NCI-H526 treated with DMSO at 0.1 percent for 48 hours (cell line): ENCODE data around the gene FAM81A.
"Not testable (repeated sequence)": the region's sequence is repeated elsewhere in the genome, so short reads cannot be mapped to it uniquely, and the experiment has no call there.

ENCODE experiments used
- DNase-seq: peaks from one replicate; lab custom pipeline; 2025; lab: John Stamatoyannopoulos, UW

Gene FAM81A

DNA sequence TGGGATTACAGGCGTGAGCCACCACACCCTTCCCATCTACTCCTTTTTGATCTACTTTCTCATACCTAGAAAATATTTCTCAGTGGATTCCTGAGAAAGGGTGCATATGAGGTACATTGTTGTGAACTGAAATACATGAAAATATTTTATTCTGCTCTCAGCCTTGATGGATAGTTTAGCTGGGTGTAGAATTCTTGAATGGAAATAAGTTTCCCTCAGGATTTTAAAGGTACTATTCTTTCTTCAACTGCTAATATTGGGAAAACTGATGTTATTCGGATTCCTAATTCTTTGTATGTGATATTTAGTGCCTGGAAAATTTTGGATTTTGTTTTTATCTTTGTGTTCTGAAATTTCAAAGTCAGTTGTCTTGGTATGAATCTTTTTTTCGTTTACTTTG is 9.1 kb upstream of the FAM81A start:
- not testable (repeated sequence) for DNase-seq

- no peak for DNase-seq
Observed at GRCh38 chr15:59432389-59432788, 5.6 kb upstream of the FAM81A start.

GRCh38 chr15:59434481-59434880 is 3.5 kb upstream of the FAM81A start:
- no peak for DNase-seq

- no peak for DNase-seq
Observed at GRCh38 chr15:59436774-59437141, 1.2 kb upstream of the FAM81A start.

DNA sequence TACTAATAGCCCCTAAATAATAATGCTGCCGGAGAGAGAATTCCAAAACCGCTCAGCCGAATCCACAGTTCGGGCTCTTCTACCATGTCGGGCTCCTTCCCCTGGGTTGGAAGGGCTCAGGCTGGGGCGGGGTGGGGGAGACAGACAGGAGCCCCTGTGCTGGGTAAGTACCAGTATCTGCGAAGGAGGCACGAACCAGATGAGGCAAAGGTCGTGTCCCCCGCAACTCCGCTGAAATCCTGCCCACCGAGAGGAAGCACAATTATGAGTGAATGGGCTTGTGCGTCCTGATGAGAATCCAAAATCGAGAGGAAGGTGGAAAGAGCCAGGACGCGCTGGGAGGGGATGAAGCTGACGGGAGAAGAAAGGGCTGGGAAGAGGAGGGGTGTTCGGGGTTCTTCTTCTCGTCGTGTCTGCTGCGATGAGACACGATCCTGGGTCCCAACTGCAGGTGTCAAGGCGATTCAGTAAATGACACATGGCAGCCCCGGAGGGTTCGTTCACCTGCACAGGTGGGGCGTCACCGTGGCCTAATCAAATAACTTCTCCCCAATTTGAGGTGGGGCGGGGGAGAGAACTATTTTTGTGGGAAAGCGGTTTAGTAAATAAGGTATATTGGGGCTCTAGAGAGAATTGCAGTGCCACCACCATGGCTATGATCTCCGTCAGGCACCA is 707 bp upstream of the FAM81A start:
- DNase-seq = no peak

- peak; percentile 62 for DNase-seq
Observed at GRCh38 chr15:59438625-59439290, 772 bp downstream of the FAM81A start.

GRCh38 chr15:59439576-59439975 is 1.6 kb downstream of the FAM81A start:
- no peak for DNase-seq

DNA sequence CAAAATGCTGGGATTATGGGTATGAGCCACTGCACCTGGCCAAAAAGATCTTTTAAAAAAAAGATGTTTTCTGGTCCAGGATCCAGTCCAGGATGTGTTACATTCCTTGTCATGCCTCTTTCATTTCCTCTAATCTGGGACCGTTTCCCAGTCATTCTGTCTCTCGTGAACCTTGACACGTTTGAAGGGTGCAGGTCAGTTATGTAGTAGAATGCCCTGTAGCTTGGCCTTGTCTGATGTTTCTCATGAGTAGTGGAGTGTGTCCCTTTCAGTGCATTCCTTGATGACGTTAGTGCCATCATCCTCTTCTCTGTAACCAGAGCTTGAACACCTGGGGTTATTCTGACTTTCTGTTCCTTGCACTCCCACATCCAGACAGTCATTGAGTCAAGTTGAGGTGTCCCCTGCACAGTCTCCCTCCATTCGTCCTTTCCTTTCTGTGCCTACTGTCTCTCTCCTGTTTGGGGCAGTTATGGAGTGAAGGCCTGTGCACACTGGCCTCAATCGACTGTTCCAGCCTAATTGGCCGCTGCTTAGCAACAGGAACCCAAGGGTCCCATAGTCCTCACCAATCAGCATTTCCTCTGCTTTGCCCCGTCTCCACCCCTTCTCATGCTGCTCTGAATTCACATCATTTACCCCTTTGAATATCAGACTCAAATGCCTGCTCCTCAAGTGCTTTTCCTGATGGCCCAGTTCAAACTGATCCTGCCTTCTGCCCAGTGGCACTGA is 5.5 kb downstream of the FAM81A start:
- no peak for DNase-seq

GRCh38 chr15:59444081-59444835 is 6.3 kb downstream of the FAM81A start:
- DNase-seq = no peak

DNA sequence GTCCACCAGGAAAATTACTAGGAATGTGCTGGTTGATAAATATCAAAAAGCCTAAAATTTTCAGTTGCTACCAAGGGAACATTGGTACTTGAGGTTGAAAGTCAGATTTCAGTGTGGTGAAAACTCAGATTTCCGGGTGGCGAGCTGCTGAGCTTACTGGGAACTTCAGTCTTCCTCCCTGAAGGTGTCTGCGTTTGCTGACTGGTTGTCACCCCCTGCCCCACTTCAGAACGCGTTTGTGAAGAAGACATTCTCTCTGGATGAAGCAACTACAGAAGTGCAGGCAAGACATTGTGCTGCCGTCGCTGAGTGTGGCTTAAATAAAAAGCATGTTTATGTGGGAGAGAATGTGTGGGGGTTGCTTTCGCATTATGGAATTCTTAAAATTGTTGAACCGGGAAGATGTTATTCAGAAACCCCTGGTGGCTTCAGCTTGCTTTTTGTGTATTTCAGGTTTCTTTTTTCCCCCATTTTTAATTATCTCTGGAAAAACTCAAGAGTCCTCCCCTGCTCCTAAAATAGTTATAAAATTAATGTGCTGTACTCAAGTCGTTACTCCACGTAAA is 7.1 kb downstream of the FAM81A start:
- DNase-seq = no peak

GRCh38 chr15:59446232-59446957 is 8.4 kb downstream of the FAM81A start:
- no peak for DNase-seq

DNA sequence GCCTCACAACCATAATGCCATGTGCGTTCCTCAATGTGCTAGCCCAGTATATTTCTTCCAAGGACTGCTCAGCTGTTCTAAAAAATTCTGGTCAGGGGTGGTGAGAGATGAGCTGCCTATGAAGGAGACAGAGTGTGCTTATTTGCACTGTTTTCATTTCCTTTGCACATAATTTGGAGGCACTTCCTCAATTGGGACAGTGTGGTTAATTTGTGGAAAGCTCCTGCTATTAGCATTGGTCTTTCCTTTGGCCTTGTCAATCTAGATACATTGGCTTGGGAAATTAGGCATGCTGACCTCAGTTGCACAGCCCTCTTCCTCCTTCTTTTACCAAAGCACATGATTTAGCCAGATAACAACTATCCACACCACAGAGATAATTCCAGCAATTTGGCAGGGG is 9.4 kb downstream of the FAM81A start:
- no peak for DNase-seq

- DNase-seq = no peak
Observed at GRCh38 chr15:59448871-59449270, 10.9 kb downstream of the FAM81A start.

DNA sequence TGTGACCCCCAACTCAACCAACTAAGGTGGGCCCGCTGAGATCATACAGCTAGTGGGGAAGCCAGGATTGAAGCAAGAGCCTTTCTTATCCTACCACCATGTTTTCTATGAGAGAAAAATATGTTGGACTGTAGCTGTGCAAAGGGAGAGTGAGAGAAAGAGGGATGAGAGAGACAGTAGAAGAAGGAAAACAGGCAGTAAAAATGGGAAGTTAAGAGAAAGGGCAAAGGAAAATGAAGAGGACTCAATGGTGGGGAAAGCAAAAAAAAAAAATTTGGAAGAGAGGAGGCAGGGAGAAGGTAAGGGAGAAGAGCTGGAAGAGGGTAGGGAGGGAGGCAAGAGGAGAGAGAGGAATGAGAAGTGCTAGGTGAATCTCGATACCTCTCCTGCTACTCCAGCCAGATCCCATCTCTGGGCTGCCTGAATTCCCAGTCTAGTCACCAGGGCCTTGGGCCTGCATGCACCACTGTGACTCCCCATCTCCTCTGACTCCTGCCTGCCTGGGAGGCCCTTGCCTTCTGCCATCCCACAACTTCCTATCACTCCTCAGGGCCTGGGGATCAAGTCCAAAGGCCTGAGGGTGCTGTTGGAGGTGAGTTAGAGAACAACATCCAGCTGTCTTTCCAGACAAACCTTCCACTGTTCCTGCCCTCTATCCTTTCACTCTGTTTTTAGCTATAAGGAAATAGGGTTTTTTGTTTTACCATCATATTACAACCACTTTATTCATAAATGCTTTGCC is 15.7 kb downstream of the FAM81A start:
- DNase-seq = no peak

DNA sequence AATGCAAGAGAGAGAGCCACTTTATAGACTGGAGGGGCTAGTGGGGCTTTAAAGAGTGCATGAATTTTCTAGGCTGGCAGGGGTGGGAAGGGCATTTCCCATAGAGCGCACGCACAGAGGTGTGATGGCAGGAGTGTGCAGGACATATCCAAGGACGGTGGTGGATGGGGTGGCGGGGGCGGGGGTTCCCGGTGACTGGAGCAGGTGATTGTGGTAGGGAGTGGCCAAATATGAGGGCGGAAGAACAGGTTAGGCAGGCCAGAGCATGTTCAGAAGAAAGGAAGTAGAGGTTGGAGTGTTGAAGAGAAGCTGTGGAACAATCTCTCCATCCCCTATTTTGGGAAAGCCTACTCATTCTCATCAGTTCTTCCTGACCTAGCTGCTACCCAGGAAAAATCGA is 18.1 kb downstream of the FAM81A start:
- peak; percentile 80 for DNase-seq

DNA sequence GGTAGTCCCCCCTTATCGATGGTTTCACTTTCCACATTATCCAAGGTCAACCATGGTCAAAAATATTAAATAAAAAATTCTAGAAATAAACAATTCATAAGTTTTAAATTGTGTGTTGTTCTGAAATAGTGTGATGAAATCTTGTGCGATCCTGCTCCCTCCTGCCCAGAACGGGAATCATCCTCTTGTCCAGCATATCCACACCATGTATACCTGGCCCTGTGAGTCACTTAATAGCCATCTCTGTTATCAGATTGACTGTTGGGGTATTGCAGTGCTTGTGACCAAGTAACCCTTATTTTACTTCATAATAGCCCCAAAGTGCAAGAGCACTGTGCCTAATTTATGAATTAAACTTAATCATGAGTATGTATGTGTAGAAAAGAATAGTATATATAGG is 19.1 kb downstream of the FAM81A start:
- no peak for DNase-seq

DNA sequence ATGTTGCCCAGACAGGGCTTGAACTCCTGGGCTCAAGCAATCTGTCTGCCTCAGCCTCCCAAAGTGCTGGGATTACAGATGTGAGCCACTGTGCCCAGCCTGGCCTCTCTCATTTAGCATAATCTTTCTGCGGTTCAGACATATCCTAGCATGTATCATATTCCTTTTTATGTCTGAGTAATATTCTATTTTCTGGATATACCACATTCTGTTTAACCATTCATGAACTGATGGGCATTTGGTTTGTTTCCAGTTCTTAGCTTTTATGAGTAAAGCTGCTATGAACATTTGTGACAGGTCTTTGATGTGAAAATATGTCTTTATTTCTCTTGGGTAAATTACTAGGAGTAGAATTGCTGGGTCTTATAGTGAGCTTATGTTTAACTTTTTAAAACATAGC is 23.5 kb downstream of the FAM81A start:
- no peak for DNase-seq

DNA sequence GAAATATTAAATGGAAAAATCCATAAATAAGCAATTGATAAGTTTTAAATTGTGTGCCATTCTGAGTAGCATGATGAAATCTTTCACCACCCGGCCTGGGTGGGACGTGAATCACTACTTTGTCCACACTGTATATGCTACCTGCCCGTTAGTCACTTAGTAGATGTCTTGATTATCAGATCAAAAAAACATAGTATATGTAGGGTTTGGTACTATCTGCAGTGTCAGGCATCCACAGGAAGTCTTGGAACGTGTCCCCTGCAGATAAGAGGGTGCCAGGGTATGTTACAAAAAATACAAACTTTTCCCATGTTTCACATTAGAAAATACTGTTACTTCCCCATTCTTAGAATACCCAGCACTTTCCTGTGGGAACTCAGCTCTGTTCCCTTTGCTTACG is 35.2 kb downstream of the FAM81A start:
- DNase-seq = no peak

- not testable (repeated sequence) for DNase-seq
Observed at GRCh38 chr15:59475161-59475560, 37.2 kb downstream of the FAM81A start.

- no peak for DNase-seq
Observed at GRCh38 chr15:59484399-59484798, 46.4 kb downstream of the FAM81A start.

DNA sequence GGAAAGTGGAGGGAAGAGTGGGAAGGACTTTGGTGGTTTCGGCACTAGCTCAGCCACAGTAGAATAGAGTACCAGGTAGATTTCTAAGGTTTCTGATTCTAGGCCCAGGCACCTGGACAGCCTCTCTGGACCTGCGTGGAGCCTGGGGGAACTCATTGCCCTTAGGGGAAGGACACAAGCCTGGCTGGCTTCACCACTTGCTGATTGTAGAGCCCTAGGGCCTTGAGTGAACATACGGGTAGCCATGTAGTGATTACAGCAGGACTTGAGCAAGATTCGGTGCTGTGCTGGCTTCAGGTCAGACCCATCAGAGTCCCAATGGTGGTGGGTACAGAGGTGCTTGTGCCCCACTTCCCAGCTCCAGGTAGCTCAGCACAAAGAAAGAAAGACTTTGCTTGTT is 47.0 kb downstream of the FAM81A start:
- DNase-seq = no peak
